ENCODE measurements around the gene LZTR1. TPM values are rescaled to one million over a fixed set of nuclear protein-coding genes. Genes with fewer than 3 reads are reported as not detected.
A peak's percentile ranks its signal among the peaks of the same experiment; 100 is the strongest.

The LZTR1 gene
- total and polyA plus RNA-seq, 2 of the 4 experiments (the other 2 are of a cell fraction), result 22.8 to 41.3 TPM

- no peak for TF ChIP-seq NFE2L2 (IDR thresholded peaks at IDR 0.05; ENCODE audit: low read depth, low read length)
- TF ChIP-seq FOS (IDR thresholded peaks at IDR 0.05; ENCODE audit: low read depth, low read length), result no peak
Observed at GRCh38 chr22:20996598-20997535, 14.8 kb downstream of the LZTR1 start (continued).

DNA sequence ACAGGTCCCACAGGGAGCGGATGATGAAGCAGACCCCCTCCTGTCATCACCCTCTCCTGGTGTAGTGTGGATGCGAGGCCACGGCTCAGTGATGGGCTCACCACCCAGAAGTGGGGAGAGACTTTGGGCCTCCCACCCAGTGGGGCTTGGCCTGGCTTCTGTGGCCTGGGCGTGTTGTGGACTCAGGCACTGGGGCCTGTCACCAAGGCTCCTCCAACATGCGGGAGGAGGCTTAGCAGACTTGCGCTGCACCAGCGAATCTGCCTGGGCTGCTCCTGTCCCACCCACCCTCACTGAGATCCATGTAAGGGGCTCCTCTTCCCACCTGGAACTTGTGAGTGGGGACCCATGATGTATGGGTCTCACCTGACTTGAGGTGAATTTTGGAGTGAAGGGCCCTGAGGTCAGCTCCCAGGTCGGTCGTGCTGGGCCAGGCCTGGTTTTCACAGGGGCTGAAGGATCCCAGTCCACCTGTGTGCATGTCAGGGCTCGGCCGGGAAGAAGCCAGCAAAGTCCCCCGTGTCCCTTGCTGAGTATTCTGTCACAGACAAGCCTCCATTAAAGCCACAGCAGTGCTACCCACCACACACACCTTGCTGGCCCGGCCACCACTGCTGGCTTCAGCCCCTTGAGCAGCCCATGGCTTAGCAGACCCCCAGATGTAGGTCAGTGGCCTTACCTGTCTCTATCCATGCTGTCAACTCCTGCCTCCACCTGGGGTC is 15.6 kb downstream of the LZTR1 start:
- Histone ChIP-seq H3K18ac (ENCODE audit: low read depth, low read length) (no peak overlapping the region), H3K4ac (ENCODE audit: low read depth, low read length) (no peak overlapping the region), H3K4me2 (ENCODE audit: low read depth, low read length) (no peak overlapping the region), H3K4me3 (ENCODE audit: insufficient read depth, low read depth, low read length) (no peak overlapping the region), H3K36me3 (ENCODE audit: control insufficient read depth, insufficient read depth, low read length) (peaks cover 51% of the 10 kb centered on the region), H2AK5ac (ENCODE audit: low read depth, low read length) (no peak overlapping the region; the same call in 1 of the 2 replicates), H2AFZ (replicated peaks; ENCODE audit: low read length, poor library complexity) (peak overlapping the region; percentile 56), H3K9ac (ENCODE audit: low read depth, low read length) (no peak overlapping the region), H2BK5ac (ENCODE audit: low read depth, low read length, poor library complexity, severe bottlenecking) (no peak overlapping the region), H3K9me1 (ENCODE audit: insufficient read depth, low read length) (0 out of 2 replicates have a peak, but pooled peaks cover 4% of the 10 kb centered on the region), H3K14ac (replicated peaks; ENCODE audit: low read depth, low read length) (no peak overlapping the region), H3K9me3 (ENCODE audit: control insufficient read depth, insufficient read depth, low read length) (no peaks in the 10 kb centered on the region), H3K27ac (ENCODE audit: insufficient read depth, low read length) (no peak overlapping the region), H4K5ac (ENCODE audit: low read depth, low read length) (no peak overlapping the region), H3K56ac (ENCODE audit: extremely low read depth, insufficient read depth, low read length) (no peak overlapping the region), H3K27me3 (ENCODE audit: control insufficient read depth, insufficient read depth, low read length) (no peaks in the 10 kb centered on the region), H2BK15ac (ENCODE audit: low read depth, low read length) (no peak overlapping the region), H2AK9ac (replicated peaks; ENCODE audit: low read depth, low read length, poor library complexity) (peak overlapping the region; percentile 37), H3K4me1 (ENCODE audit: control insufficient read depth, insufficient read depth, low read length) (peaks cover 11% of the 10 kb centered on the region), H2BK20ac (ENCODE audit: low read depth, low read length) (no peak overlapping the region), H2BK120ac (ENCODE audit: low read depth, low read length) (no peak overlapping the region), H3K79me1 (ENCODE audit: low read depth in 1 of 2, low read length in 2 of 2) (peaks cover 10 to 36% of the 10 kb centered on the region in 2 experiments; a peak in 3 of 4 replicates), H4K8ac (ENCODE audit: low read depth in 2 of 2, low read length in 2 of 2) (no peak overlapping the region), H4K91ac (ENCODE audit: insufficient read depth, low read depth, low read length) (no peak overlapping the region), H3K23ac (ENCODE audit: low read depth, low read length) (no peak overlapping the region), H4K20me1 (ENCODE audit: insufficient read depth, low read length) (peaks cover 9% of the 10 kb centered on the region; the same call in 1 of the 2 replicates)
- WGBS, 2 experiments (ENCODE audit: extremely low coverage in 2 of 2, insufficient read length in 1 of 2), result no CpG with 5 or more reads among the region's 13 CpGs
- dilution Hi-C loops (cut with HindIII; ENCODE audit: low sequenced_read_pairs, unreplicated experiment), result no loop called here
- intact Hi-C loops (cut with micrococcal nuclease), result no loop called here
- in situ Hi-C loops (cut with MboI; ENCODE audit: low sequenced_read_pairs), result no loop called here
- ChIA-PET POLR2A (ENCODE audit: unreplicated experiment) (no interaction called here), CTCF (no interaction called here)
- ATAC-seq (ENCODE audit: low read depth), result no peak
- BruUV-seq (replicated peaks), result no TSS peak
- no peak for DNase-seq
- TF ChIP-seq FOS (IDR thresholded peaks at IDR 0.05; ENCODE audit: low read depth, low read length), result no peak
- no peak for TF ChIP-seq CTCF (conservative IDR thresholded peaks at IDR 0.05; ENCODE audit: low read depth, low read length)
- TF ChIP-seq BHLHE40 (IDR thresholded peaks at IDR 0.05; ENCODE audit: low read depth, low read length), result no peak
- TF ChIP-seq CEBPB (IDR thresholded peaks at IDR 0.05; ENCODE audit: low read depth, low read length), result no peak
- no peak for TF ChIP-seq CHD1 (IDR thresholded peaks at IDR 0.05; ENCODE audit: low read depth, low read length)
- TF ChIP-seq MAZ (IDR thresholded peaks at IDR 0.05; ENCODE audit: borderline replicate concordance, low read depth, low read length), result no peak
- TF ChIP-seq RCOR1 (IDR thresholded peaks at IDR 0.05; ENCODE audit: insufficient replicate concordance, low read length), result no peak
- no peak for TF ChIP-seq MAFK (IDR thresholded peaks at IDR 0.05; ENCODE audit: low read depth, low read length)
- no peak for TF ChIP-seq ELK1 (IDR thresholded peaks at IDR 0.05; ENCODE audit: borderline replicate concordance, low read depth, low read length)
- TF ChIP-seq SMC3 (IDR thresholded peaks at IDR 0.05; ENCODE audit: low read depth, low read length), result no peak
